Upper lobe of right lung (tissue), 1 donor: ENCODE measurements around the gene OAF. TPM values are rescaled to one million over a fixed set of nuclear protein-coding genes. Genes with fewer than 3 reads are reported as not detected.

ENCODE experiments used
- ATAC-seq: fragments of 200-7000 bp; cut with Tn5 transposase; one replicate; pipeline ENCODE4 v1.9.1; 2020; ENCODE audit warnings: mild to moderate bottlenecking, moderate library complexity
- DNase-seq: peaks from one replicate; pipeline ENCODE4 v3.0.0-alpha.2; 2020
- H3K27ac ChIP-seq: fragments of 200-600 bp; one replicate; pipeline ENCODE4 v1.8.0; 2022
- H3K27me3 ChIP-seq: fragments of 200-600 bp; one replicate; pipeline ENCODE4 v1.8.0; 2022; ENCODE audit warnings: mild to moderate bottlenecking
- H3K36me3 ChIP-seq: fragments of 200-600 bp; one replicate; pipeline ENCODE4 v1.8.0; 2022
- H3K4me1 ChIP-seq: fragments of 200-600 bp; one replicate; pipeline ENCODE4 v1.8.0; 2022
- H3K4me3 ChIP-seq: fragments of 200-600 bp; one replicate; pipeline ENCODE4 v1.8.0; 2022; ENCODE audit warnings: mild to moderate bottlenecking
- H3K9me3 ChIP-seq: fragments of 200-600 bp; one replicate; pipeline ENCODE4 v1.8.0; 2022
- intact Hi-C: fragments of 100-400 bp; cut with DNase I; formaldehyde crosslinking; loops from one replicate; pipeline ENCODE4 v1.11.0; 2022
- total RNA-seq: library from RNA; stranded (reverse); fragmentation: NEBNext Ultra II Directional; extraction: Animal tissue kit (Norgen Biotek cat#: 25700); gene quantifications from one replicate; pipeline ENCODE4 v1.2.1, GENCODE V29; 2021
- TF ChIP-seq, protein P1 (sequence below): fragments of 200-600 bp; IDR thresholded peaks from one replicate; pipeline ENCODE4 v1.8.0; 2022; ENCODE audit warnings: antibody characterized with exemption
- donor health status: DM: no; HTN: yes; CAD: no; lungs with severe emphysema.

Gene OAF
- total RNA-seq, 1 donor from 2014 or later: 19.8 TPM

DNA sequence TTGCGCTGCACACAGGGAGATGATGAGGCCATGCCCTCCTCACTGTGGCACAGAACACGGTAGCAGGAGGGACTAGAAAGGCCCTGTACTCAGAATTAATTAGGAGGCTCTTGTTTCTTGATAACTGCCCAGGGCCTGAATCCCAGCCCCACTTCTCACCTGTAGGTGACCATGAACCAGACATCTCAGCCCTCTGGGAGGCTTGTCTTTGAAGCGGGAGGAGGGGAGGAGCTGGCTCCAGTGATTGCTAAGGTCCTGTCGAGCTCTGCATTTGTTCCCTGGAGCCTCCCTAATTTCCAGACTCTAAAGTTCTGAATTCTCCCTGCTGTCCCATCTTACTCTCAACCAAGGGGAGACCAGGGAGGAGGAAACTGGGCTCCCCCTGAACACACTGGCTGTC, 19.8 kb upstream of the OAF start:
- Histone ChIP-seq H3K36me3 (no peaks in the 10 kb centered on the region), H3K4me3 (no peak overlapping the region), H3K9me3 (no peaks in the 10 kb centered on the region), H3K4me1 (peaks cover 3% of the 10 kb centered on the region), H3K27me3 (no peaks in the 10 kb centered on the region), H3K27ac (no peak overlapping the region)
- intact Hi-C loops: no loop called here
- DNase-seq (no peak), ATAC-seq (no peak)
- TF ChIP-seq, protein P1, sequence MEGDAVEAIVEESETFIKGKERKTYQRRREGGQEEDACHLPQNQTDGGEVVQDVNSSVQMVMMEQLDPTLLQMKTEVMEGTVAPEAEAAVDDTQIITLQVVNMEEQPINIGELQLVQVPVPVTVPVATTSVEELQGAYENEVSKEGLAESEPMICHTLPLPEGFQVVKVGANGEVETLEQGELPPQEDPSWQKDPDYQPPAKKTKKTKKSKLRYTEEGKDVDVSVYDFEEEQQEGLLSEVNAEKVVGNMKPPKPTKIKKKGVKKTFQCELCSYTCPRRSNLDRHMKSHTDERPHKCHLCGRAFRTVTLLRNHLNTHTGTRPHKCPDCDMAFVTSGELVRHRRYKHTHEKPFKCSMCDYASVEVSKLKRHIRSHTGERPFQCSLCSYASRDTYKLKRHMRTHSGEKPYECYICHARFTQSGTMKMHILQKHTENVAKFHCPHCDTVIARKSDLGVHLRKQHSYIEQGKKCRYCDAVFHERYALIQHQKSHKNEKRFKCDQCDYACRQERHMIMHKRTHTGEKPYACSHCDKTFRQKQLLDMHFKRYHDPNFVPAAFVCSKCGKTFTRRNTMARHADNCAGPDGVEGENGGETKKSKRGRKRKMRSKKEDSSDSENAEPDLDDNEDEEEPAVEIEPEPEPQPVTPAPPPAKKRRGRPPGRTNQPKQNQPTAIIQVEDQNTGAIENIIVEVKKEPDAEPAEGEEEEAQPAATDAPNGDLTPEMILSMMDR: no peak

DNA sequence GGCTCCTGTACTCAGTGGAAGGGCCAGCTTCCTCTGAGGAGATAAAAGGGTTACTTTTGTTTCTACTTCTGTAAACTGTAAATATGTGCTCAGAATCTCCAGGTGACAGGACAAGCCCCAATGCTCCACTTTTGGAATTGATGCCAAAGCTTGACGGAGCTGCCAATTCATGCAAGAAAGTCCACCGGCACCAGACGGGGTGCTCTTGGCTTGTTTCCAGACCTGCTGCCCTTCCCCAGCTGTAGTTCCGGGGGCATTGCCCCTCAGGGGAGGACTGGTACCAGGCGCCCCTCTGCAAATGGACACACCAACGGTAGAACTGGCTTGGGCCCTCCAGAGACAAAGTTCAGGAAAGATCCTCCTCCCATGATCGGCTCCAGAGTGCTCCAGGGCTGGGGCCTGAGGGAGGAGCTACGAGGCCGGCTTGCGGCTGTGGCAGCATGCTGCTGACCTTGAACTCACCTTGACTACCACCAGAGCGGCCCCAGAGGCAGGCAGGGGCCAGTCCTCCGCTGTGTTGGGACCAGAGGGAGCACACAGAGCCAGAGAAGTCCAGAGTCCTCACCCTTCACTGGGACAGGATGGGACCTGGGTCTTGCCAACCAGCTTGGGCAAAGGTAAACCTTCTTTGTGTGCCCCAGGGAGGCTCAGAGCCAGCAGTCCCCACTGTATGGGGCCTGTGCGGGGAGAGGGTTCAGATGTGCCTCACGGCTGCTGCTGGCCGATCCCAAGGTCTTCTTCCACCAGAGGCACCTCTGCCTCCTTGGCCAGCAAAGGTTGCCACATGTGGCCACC, 17.8 kb upstream of the OAF start:
- Histone ChIP-seq H3K9me3 (no peaks in the 10 kb centered on the region), H3K27me3 (no peaks in the 10 kb centered on the region), H3K36me3 (no peaks in the 10 kb centered on the region), H3K27ac (no peak overlapping the region), H3K4me3 (no peak overlapping the region), H3K4me1 (no peaks in the 10 kb centered on the region)
- ATAC-seq: no peak
- no peak for DNase-seq
- intact Hi-C loops: no loop called here
- TF ChIP-seq, protein P1: no peak

DNA sequence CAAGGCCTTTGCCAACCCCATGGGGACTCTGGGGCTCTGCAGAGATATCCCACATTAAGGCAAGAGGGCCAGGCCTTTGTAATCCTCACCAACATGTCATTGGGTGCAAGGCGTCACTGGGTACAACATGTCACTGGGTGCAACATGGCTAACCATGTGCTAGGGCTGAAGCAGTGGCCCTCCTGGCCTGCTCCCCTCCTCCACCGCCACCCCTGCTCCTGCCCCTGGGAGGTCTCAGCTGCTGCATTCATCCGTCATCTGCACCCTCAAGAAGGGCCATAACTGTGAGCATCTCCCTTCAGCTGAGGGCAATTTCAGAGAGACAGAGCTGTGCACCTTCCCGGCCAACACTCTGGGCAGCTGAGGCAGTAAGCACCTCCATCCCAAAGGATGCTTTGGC, 16.7 kb upstream of the OAF start:
- H3K4me3 ChIP-seq: no peak overlapping the region
- TF ChIP-seq, protein P1: no peak
- H3K36me3 ChIP-seq: no peaks in the 10 kb centered on the region
- peaks cover 5% of the 10 kb centered on the region for H3K27me3 ChIP-seq
- ATAC-seq (no peak), DNase-seq (no peak)
- no peaks in the 10 kb centered on the region for H3K4me1 ChIP-seq
- no peaks in the 10 kb centered on the region for H3K9me3 ChIP-seq
- no peak overlapping the region for H3K27ac ChIP-seq
- intact Hi-C loops: no loop called here

DNA sequence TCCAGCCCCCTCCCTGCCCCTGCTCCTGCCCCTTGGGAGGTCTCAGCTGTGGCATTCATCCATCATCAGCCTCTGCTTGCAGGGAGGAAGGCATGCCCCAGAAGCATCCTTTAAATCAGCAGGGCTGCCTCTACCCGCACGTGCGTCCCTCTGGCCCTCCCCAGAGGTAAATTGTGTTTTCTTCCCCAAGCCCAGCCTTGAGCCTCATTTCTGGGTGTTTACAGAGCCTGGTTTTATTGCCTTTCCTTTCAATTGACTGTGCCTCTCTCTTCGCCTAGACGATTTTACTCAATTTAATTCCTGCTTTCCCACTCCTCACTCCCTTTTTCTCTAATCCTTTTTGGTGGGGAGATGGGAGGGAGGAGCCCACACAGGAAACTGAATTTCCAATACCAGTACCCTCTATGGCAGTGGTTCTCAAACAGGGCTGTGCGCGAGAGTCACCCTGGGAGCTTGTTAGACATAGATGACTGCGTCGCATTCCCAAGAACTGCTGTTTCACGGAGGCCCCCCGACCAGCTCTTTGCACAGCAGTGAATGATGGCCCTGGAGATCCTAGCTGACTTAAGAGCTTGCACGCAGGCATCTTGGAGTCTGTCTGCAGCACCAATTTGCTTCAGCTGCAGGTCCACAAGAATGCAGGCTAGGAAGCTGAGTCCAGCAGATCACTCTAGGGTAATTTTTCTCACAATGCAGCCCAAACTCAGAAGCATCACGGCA, 15.1 kb upstream of the OAF start:
- H3K4me1 ChIP-seq: no peaks in the 10 kb centered on the region

DNA sequence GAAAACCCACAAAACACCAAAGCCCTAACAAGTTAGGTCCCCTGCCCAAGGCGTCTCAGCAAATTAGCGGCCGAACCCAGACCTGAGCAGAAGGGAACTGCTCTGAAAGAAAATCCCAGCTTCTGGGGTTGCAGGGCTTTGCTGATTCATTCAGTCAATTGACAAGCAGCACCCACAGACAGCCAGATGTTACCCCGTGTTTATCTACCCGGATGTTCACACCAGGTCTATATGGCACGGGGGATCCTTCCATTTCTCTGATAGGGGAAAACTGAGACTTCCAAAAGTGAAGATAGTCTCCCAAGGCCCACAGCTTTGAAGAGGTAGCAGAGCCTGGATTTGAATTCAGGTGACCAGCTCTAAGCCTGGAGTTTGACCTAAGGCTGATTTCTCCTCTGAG, 14.0 kb upstream of the OAF start:
- Histone ChIP-seq H3K4me3 (no peak overlapping the region), H3K27ac (no peak overlapping the region), H3K9me3 (no peaks in the 10 kb centered on the region), H3K4me1 (no peaks in the 10 kb centered on the region), H3K27me3 (peaks cover 5% of the 10 kb centered on the region), H3K36me3 (no peaks in the 10 kb centered on the region)
- DNase-seq (no peak), ATAC-seq (no peak)
- TF ChIP-seq, protein P1: no peak
- intact Hi-C loops: no loop called here

More for the DNA sequence above, 15.1 kb upstream of the OAF start:
- Histone ChIP-seq H3K27ac (no peak overlapping the region), H3K9me3 (no peaks in the 10 kb centered on the region), H3K36me3 (no peaks in the 10 kb centered on the region), H3K27me3 (peaks cover 5% of the 10 kb centered on the region), H3K4me3 (no peak overlapping the region)
- intact Hi-C loops: no loop called here
- TF ChIP-seq, protein P1: no peak
- no peak for DNase-seq
- no peak for ATAC-seq
